Lower leg skin (tissue), 3 donors: ENCODE data around the gene DDX28.

Experiments used
- CTCF ChIP-seq, 3 donors: fragments of 450-650 bp; IDR thresholded peaks; one replicate each; pipeline ENCODE4 v1.5.1; 2016; ENCODE audit warnings: antibody characterized with exemption in 3 of 3, mild to moderate bottlenecking in 3 of 3, moderate library complexity in 2 of 3
- POLR2A ChIP-seq, 2 donors: fragments of 450-650 bp; IDR thresholded peaks; one replicate each; pipeline ENCODE4 v1.6.1; 2016 to 2017; ENCODE audit warnings: antibody characterized with exemption in 2 of 2, mild to moderate bottlenecking in 1 of 2, moderate library complexity in 1 of 2

GRCh38 chr16:67987460-67988160 is 35.4 kb downstream of the DDX28 start:
- TF ChIP-seq POLR2A (IDR thresholded peaks at IDR 0.05) (no peak), CTCF (IDR thresholded peaks at IDR 0.05) (no peak)
